Lower lobe of right lung (tissue), 2 donors: ENCODE data around the gene LTC4S. TPM values are rescaled to one million over a fixed set of nuclear protein-coding genes. Genes with fewer than 3 reads are reported as not detected.
A peak's percentile ranks its signal among the peaks of the same experiment; 100 is the strongest.
"Not testable (repeated sequence)": the region's sequence is repeated elsewhere in the genome, so short reads cannot be mapped to it uniquely, and the experiment has no call there.

Experiments
- ATAC-seq, 2 donors: fragments of 200-7000 bp; cut with Tn5 transposase; one replicate each; pipeline ENCODE4 v1.9.1; 2020 to 2022; ENCODE audit warnings: mild to moderate bottlenecking in 2 of 2, moderate library complexity in 2 of 2
- DNase-seq: peaks from one replicate; pipeline ENCODE4 v3.0.0-alpha.2; 2020
- H3K27ac ChIP-seq: fragments of 200-600 bp; one replicate; pipeline ENCODE4 v1.8.0; 2022
- H3K27me3 ChIP-seq: fragments of 200-600 bp; one replicate; pipeline ENCODE4 v1.8.0; 2022; ENCODE audit warnings: low read depth
- H3K36me3 ChIP-seq: fragments of 200-600 bp; one replicate; pipeline ENCODE4 v1.8.0; 2022; ENCODE audit warnings: mild to moderate bottlenecking
- H3K4me1 ChIP-seq: fragments of 200-600 bp; one replicate; pipeline ENCODE4 v1.8.0; 2022
- H3K4me3 ChIP-seq: fragments of 200-600 bp; one replicate; pipeline ENCODE4 v1.8.0; 2022; ENCODE audit warnings: mild to moderate bottlenecking
- H3K9me3 ChIP-seq: fragments of 200-600 bp; one replicate; pipeline ENCODE4 v1.8.0; 2022
- intact Hi-C: fragments of 100-400 bp; cut with DNase I; formaldehyde crosslinking; loops from one replicate; pipeline ENCODE4 v1.11.0; 2022
- long read RNA-seq: library from polyadenylated mRNA; unstranded; transcript quantifications from one replicate; pipeline ENCODE4 v2.0.0, GENCODE V29; 2021
- total RNA-seq: library from RNA; stranded (reverse); fragmentation: NEBNext Ultra II Directional; extraction: Animal tissue kit (Norgen Biotek cat#: 25700); gene quantifications from one replicate; pipeline ENCODE4 v1.2.1, GENCODE V29; 2021
- TF ChIP-seq, protein P1 (sequence below): fragments of 200-600 bp; IDR thresholded peaks from one replicate; pipeline ENCODE4 v1.8.0; 2022; ENCODE audit warnings: antibody characterized with exemption, mild to moderate bottlenecking
- donor health status: DM: no; HTN: yes; CAD: no; lungs with severe emphysema.

The LTC4S gene, protein sequence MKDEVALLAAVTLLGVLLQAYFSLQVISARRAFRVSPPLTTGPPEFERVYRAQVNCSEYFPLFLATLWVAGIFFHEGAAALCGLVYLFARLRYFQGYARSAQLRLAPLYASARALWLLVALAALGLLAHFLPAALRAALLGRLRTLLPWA
- total RNA-seq: 20.1 TPM
- long read RNA-seq, transcript LTC4S-201 (5 exons, 666 nt): major isoform, 5 of 32 reads
- long read RNA-seq, partial matches to known transcripts: 4 of 32 reads
- long read RNA-seq, other reads (novel, unspliced or antisense): 16 of 32 reads

DNA sequence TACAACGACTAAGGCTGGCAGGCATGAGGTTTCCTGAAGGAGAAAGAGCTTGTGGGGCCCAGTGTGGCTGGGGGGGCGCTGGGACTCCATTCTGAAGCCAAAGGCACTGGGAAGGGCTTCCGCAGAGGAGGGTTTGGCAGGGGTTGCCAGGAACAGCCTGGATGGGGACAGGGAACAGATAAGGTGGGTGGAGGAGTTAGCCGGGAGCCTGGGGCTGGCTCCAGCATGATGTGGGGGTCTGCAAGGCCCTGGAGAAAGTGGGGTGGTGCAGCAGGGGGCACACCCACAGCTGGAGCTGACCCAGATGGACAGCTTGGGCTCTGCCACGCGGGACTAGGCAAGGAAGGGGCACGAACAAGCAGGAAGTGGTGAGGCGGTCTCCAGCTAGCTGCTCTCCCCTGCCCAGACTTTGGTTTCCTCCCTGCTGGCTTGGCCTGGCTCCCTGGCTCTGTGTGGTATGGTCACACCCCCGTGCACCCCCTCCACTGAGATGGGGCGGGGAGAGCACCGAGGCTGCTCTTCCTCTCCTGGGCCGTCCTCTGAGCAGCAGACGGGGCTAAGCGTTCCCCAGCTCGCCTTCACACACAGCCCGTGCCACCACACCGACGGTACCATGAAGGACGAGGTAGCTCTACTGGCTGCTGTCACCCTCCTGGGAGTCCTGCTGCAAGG, at the start of gene LTC4S:
TSS of gene LTC4S (plus strand) at position 519 of the 672 bp plus-strand sequence. CDS start at position 614, 95 bp downstream.
- TF ChIP-seq, protein P1, sequence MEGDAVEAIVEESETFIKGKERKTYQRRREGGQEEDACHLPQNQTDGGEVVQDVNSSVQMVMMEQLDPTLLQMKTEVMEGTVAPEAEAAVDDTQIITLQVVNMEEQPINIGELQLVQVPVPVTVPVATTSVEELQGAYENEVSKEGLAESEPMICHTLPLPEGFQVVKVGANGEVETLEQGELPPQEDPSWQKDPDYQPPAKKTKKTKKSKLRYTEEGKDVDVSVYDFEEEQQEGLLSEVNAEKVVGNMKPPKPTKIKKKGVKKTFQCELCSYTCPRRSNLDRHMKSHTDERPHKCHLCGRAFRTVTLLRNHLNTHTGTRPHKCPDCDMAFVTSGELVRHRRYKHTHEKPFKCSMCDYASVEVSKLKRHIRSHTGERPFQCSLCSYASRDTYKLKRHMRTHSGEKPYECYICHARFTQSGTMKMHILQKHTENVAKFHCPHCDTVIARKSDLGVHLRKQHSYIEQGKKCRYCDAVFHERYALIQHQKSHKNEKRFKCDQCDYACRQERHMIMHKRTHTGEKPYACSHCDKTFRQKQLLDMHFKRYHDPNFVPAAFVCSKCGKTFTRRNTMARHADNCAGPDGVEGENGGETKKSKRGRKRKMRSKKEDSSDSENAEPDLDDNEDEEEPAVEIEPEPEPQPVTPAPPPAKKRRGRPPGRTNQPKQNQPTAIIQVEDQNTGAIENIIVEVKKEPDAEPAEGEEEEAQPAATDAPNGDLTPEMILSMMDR: no peak
- peak; percentile 83 for DNase-seq
- Histone ChIP-seq H3K27ac (peak within 1 kb of the TSS; percentile 80), H3K4me3 (peak within 1 kb of the TSS; percentile 76), H3K27me3 (no peaks in the 10 kb centered on the region), H3K9me3 (no peaks in the 10 kb centered on the region), H3K4me1 (peaks cover 53% of the 10 kb centered on the region), H3K36me3 (peaks cover 16% of the 10 kb centered on the region)
- ATAC-seq: peak; percentile 22 to 62
- intact Hi-C loops: no loop called here

GRCh38 chr5:179744106-179744505, 49.7 kb upstream of the LTC4S start:
- H3K27me3 ChIP-seq, ATAC-seq, H3K4me3 ChIP-seq, DNase-seq, H3K9me3 ChIP-seq, H3K36me3 ChIP-seq, intact Hi-C loops, H3K27ac ChIP-seq: not testable (repeated sequence)
- H3K4me1 ChIP-seq: peaks cover 23% of the 10 kb centered on the region

DNA sequence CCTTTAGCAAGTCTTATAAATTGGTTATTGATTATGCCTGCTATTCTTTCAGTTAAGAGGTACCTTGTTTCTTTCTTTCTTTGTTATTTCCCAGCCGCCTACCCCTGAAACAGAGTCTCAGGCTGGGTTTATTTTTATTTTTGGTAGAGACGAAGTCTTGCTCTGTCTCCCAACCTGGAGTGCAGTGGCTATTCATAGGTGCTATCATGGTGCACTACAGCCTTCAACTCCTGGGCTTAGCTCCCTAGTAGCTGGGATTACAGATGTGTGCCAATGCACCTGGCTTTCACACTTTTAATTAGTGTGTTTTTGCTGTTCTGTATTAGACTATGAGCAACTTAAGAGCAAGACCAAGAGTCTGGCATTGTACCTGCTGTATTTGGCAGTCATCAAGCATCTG, 46.9 kb upstream of the LTC4S start:
- DNase-seq (no peak), ATAC-seq (no peak)
- H3K36me3 ChIP-seq: peaks cover 13% of the 10 kb centered on the region
- H3K27me3 ChIP-seq: no peaks in the 10 kb centered on the region
- no peak overlapping the region for H3K27ac ChIP-seq
- no peak overlapping the region for H3K4me3 ChIP-seq
- TF ChIP-seq, protein P1: no peak
- no peaks in the 10 kb centered on the region for H3K9me3 ChIP-seq
- intact Hi-C loops: no loop called here
- peaks cover 10% of the 10 kb centered on the region for H3K4me1 ChIP-seq

GRCh38 chr5:179747811-179748210, 46.0 kb upstream of the LTC4S start:
- H3K4me1 ChIP-seq: peaks cover 10% of the 10 kb centered on the region
- H3K27me3 ChIP-seq: no peaks in the 10 kb centered on the region
- TF ChIP-seq, protein P1: no peak

DNA sequence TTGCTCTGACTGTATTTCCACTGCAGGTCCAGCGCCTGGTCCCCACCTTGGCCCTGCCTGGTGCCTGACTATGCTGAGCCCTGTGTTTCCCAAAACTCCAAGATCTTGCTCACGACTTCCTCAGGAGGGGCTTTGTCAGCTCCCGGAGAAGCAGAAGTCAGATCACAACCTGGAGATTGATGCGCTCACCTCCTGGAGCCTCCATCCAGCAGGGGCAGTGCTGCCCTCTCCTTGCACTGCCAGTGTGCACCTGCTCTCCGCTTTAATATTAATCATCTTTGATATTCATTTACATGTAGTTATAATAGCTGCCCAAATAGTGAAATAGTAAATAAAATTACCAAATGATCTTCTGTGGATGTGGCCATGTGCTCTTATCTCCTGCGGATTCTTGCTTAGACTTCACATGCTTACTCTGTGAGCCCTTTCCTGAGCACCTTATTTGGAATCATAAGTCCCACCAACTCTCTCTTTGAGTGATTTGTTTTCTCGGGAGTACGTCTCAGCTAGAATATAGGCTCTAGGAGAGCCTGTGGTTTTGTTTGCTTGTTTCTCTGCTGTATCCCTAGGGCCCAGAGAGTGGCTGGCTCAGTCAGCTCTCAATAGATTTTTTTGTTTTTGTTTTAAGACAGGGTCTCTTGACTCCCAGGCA, 43.8 kb upstream of the LTC4S start:
- Histone ChIP-seq H3K36me3 (peaks cover 13% of the 10 kb centered on the region), H3K4me1 (peaks cover 25% of the 10 kb centered on the region), H3K27ac (no peak overlapping the region), H3K4me3 (no peak overlapping the region), H3K27me3 (no peaks in the 10 kb centered on the region), H3K9me3 (no peaks in the 10 kb centered on the region)
- intact Hi-C loops: no loop called here
- TF ChIP-seq, protein P1: no peak
- peak; percentile 17 for DNase-seq
- ATAC-seq: no peak

More at GRCh38 chr5:179747811-179748210, 46.0 kb upstream of the LTC4S start:
- no peak for DNase-seq
- H3K4me3 ChIP-seq: no peak overlapping the region
- intact Hi-C loops: no loop called here
- H3K9me3 ChIP-seq: no peaks in the 10 kb centered on the region
- H3K27ac ChIP-seq: no peak overlapping the region
- no peak for ATAC-seq
- H3K36me3 ChIP-seq: peaks cover 13% of the 10 kb centered on the region
